OCI-M2 (cell line): ENCODE measurements around the gene COX19.
"Not testable (repeated sequence)": the region's sequence is repeated elsewhere in the genome, so short reads cannot be mapped to it uniquely, and the experiment has no call there.

ENCODE experiments used
- DNase-seq: peaks from one replicate; lab custom pipeline; 2025; ENCODE audit not compliant: unreplicated experiment; lab: John Stamatoyannopoulos, UW

The COX19 gene

GRCh38 chr7:962401-963081, 12.8 kb downstream of the COX19 start:
- DNase-seq: no peak

- no peak for DNase-seq
Observed at GRCh38 chr7:961546-962400, 13.6 kb downstream of the COX19 start.

GRCh38 chr7:960972-961371, 14.4 kb downstream of the COX19 start:
- DNase-seq: not testable (repeated sequence)

- DNase-seq: no peak
Observed at GRCh38 chr7:960269-960871, 15.0 kb downstream of the COX19 start.

GRCh38 chr7:959740-960139, 15.6 kb downstream of the COX19 start:
- DNase-seq: not testable (repeated sequence)

- no peak for DNase-seq
Observed at GRCh38 chr7:959271-959670, 16.1 kb downstream of the COX19 start.

- DNase-seq: no peak
Observed at GRCh38 chr7:958221-959200, 16.8 kb downstream of the COX19 start.

- DNase-seq: no peak
Observed at GRCh38 chr7:957418-958220, 17.7 kb downstream of the COX19 start.

- DNase-seq: no peak
Observed at GRCh38 chr7:956031-956430, 19.3 kb downstream of the COX19 start.

GRCh38 chr7:954330-955238, 20.8 kb downstream of the COX19 start, which contains the start of gene ADAP1:
ADAP1 (minus strand) TSS chr7:954680; CDS start chr7:954477, 203 bp downstream.
- DNase-seq: no peak

GRCh38 chr7:953547-954327, 21.6 kb downstream of the COX19 start:
- no peak for DNase-seq

GRCh38 chr7:952548-953441, 22.6 kb downstream of the COX19 start:
- no peak for DNase-seq

- no peak for DNase-seq
Observed at GRCh38 chr7:951881-952547, 23.3 kb downstream of the COX19 start.

GRCh38 chr7:949021-949934, 26.1 kb downstream of the COX19 start:
- DNase-seq: no peak

- no peak for DNase-seq
Observed at GRCh38 chr7:947391-948210, 27.7 kb downstream of the COX19 start.
